GM12874 (cell line): ENCODE measurements around the gene HOXC6.

ENCODE experiments used
- CTCF ChIP-seq: IDR thresholded peaks from 2 replicates; pipeline ENCODE4 v1.5.1; 2011; ENCODE audit warnings: low read depth, mild to moderate bottlenecking, control low read depth, low read length, moderate library complexity; ENCODE audit not compliant: insufficient read depth

The HOXC6 gene

GRCh38 chr12:54051874-54052437 is 23.7 kb downstream of the HOXC6 start:
- no peak for TF ChIP-seq CTCF

DNA sequence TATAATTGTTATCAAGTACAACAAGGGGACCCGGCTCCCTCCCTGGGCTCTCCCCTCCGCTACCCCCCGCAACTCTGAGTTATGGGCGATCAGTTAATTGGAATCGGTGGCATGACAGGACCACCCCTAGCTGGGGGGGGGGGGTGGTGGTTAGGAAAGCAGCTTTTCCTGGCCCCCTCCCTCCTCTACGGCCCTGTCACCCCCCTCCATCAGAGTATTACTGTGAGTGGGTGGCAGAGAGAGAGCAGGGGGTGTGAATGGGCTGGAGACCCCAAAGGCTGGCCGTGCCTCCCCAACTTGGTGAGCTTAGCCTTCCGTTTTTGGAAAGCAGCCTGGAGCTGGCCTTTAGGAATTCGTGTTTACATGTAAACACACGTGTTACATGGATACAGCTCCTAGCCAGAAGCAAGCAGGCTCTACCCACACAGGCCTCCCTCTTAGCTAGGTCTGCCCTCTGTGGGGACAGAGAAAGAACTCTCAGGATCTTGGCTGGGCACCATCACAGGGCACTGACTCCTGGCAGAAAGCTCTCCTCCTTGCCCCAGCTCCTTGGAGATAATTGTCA is 24.3 kb downstream of the HOXC6 start:
- TF ChIP-seq CTCF = no peak

- no peak for TF ChIP-seq CTCF
Measured at GRCh38 chr12:54053003-54053750, 24.9 kb downstream of the HOXC6 start.

DNA sequence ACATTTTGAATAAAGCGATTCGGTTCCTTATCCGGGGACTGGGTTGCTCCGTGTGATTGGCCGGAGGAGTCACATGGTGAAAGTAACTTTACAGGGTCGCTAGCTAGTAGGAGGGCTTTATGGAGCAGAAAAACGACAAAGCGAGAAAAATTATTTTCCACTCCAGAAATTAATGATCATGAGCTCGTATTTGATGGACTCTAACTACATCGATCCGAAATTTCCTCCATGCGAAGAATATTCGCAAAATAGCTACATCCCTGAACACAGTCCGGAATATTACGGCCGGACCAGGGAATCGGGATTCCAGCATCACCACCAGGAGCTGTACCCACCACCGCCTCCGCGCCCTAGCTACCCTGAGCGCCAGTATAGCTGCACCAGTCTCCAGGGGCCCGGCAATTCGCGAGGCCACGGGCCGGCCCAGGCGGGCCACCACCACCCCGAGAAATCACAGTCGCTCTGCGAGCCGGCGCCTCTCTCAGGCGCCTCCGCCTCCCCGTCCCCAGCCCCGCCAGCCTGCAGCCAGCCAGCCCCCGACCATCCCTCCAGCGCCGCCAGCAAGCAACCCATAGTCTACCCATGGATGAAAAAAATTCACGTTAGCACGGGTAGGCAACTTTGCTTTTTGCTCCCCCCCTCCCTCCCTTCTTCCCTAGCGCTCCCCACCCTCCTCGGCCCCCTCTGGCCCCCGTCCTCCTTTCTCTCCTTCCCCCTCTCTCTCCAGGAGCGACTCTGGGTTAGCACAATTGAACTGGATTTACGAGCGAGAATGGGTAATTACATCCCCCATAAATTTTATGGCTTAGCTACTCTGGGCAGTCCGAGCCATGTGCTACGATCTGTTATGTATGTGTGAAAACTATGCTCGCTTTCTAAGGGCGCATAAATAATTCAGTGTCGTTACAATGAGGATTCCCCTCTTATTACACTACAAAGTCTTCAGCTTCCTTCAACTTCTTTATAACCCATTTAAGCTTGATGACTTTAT is 25.8 kb downstream of the HOXC6 start, which contains the start of gene HOXC4:
Gene HOXC4, plus strand, starts transcription at position 85 of the 991 bp plus-strand sequence. Its CDS starts 88 bp downstream, at position 173.
- TF ChIP-seq CTCF = no peak

DNA sequence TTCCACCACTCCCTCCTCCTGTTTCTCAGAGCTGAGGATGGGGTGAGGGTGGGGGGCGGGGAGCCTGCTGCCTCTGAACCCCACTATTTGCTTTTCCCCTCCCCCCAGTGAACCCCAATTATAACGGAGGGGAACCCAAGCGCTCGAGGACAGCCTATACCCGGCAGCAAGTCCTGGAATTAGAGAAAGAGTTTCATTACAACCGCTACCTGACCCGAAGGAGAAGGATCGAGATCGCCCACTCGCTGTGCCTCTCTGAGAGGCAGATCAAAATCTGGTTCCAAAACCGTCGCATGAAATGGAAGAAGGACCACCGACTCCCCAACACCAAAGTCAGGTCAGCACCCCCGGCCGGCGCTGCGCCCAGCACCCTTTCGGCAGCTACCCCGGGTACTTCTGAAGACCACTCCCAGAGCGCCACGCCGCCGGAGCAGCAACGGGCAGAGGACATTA is 26.5 kb downstream of the HOXC6 start:
- no peak for TF ChIP-seq CTCF

- TF ChIP-seq CTCF = no peak
Measured at GRCh38 chr12:54055552-54055951, 27.3 kb downstream of the HOXC6 start.
